HepG2 (cell line): Measurements from ENCODE around the gene VARS1. TPM values are rescaled to one million over a fixed set of nuclear protein-coding genes. Genes with fewer than 3 reads are reported as not detected.
A peak's percentile ranks its signal among the peaks of the same experiment; 100 is the strongest.

Source experiments
- ARNT2 ChIP-seq: sonication (generic); formaldehyde crosslinking; IDR thresholded peaks from 2 replicates; pipeline ENCODE4 v1.8.0; 2022; ENCODE audit warnings: mild to moderate bottlenecking, low read depth, missing genetic modification reagents, moderate library complexity
- CCDC6 ChIP-seq: sonication (generic); formaldehyde crosslinking; IDR thresholded peaks from 2 replicates; pipeline ENCODE4 v1.8.1; 2022; ENCODE audit warnings: mild to moderate bottlenecking, missing genetic modification reagents, moderate library complexity
- FOXC1 ChIP-seq: sonication (generic); formaldehyde crosslinking; IDR thresholded peaks from 2 replicates; pipeline ENCODE4 v1.8.0; 2022; ENCODE audit warnings: mild to moderate bottlenecking, missing genetic modification reagents, borderline replicate concordance
- GATAD2A ChIP-seq: IDR thresholded peaks from 2 replicates; pipeline ENCODE4 v1.6.1; 2016
- GTF2F1 ChIP-seq: fragments of 150-350 bp; IDR thresholded peaks from 2 replicates; pipeline ENCODE4 v1.6.1; 2014; ENCODE audit warnings: low read length
- KDM1A ChIP-seq: IDR thresholded peaks from 2 replicates; pipeline ENCODE4 v1.6.1; 2016; ENCODE audit warnings: missing compliant biosample characterization
- KDM4B ChIP-seq: sonication (generic); formaldehyde crosslinking; IDR thresholded peaks from 2 replicates; pipeline ENCODE4 v1.4.0; 2020; ENCODE audit warnings: missing genetic modification reagents
- PAX8 ChIP-seq: sonication (generic); formaldehyde crosslinking; IDR thresholded peaks from 2 replicates; pipeline ENCODE4 v1.8.0; 2022; ENCODE audit warnings: mild to moderate bottlenecking, missing genetic modification reagents, borderline replicate concordance
- PAXIP1 ChIP-seq: sonication (generic); formaldehyde crosslinking; conservative IDR thresholded peaks from 2 replicates; pipeline ENCODE4 v1.4.0; 2020; ENCODE audit warnings: mild to moderate bottlenecking, missing genetic modification reagents, moderate library complexity
- PRDM10 ChIP-seq: sonication (generic); formaldehyde crosslinking; IDR thresholded peaks from 2 replicates; pipeline ENCODE4 v1.4.0; 2020; ENCODE audit warnings: low read depth, missing genetic modification reagents
- TAF15 ChIP-seq: fragments of 200-400 bp; formaldehyde crosslinking; IDR thresholded peaks from one replicate; pipeline ENCODE4 v1.6.1; 2018; ENCODE audit warnings: mild to moderate bottlenecking, low read depth, low read length; ENCODE audit not compliant: poor library complexity, severe bottlenecking
- ZNF337 ChIP-seq: sonication (generic); formaldehyde crosslinking; IDR thresholded peaks from 2 replicates; pipeline ENCODE4 v1.5.1; 2020; ENCODE audit warnings: missing genetic modification reagents, low read depth, mild to moderate bottlenecking, borderline replicate concordance
- ZNF710 ChIP-seq: sonication (generic); formaldehyde crosslinking; IDR thresholded peaks from 2 replicates; pipeline ENCODE4 v1.5.0; 2020; ENCODE audit warnings: mild to moderate bottlenecking, missing genetic modification reagents, borderline replicate concordance
- ZNF772 ChIP-seq: sonication (generic); formaldehyde crosslinking; IDR thresholded peaks from 2 replicates; pipeline ENCODE4 v1.5.0; 2020; ENCODE audit warnings: mild to moderate bottlenecking, missing genetic modification reagents
- ZNF788 ChIP-seq: sonication (generic); formaldehyde crosslinking; IDR thresholded peaks from 2 replicates; pipeline ENCODE4 v1.5.0; 2020; ENCODE audit warnings: mild to moderate bottlenecking, missing genetic modification reagents, borderline replicate concordance
- polyA plus RNA-seq, 8 experiments: library from polyadenylated mRNA; depleted of rRNA in 3 of 8; stranded (reverse) in 7 of 8; unstranded in 1 of 8; fragments of >200 nt; fragmentation: Illumina TruSeq in 4 of 8; extraction: Trizol in 4 of 8; gene quantifications; 2 replicates each; pipeline versions ENCODE4 v1.2.1 to v1.2.3, GENCODE V29; 2011 to 2016; ENCODE audit warnings: low read depth in 4 of 8, missing spikeins in 1 of 8, mixed read lengths in 1 of 8; ENCODE audit not compliant: insufficient read depth in 1 of 8
- total RNA-seq, 5 experiments: library from RNA; depleted of rRNA; stranded (reverse); fragments of >200 nt; fragmentation: Illumina TruSeq; extraction: Trizol; gene quantifications; 2 replicates each; pipeline ENCODE4 v1.2.3, GENCODE V29; 2016; ENCODE audit warnings: low read depth in 1 of 5
- TF ChIP-seq, protein P1 (sequence below): IDR thresholded peaks from 2 replicates; pipeline ENCODE4 v1.6.1; 2016; ENCODE audit warnings: mild to moderate bottlenecking, missing biosample characterization, missing genetic modification reagents
- TF ChIP-seq, protein P2 (sequence below): IDR thresholded peaks from 2 replicates; pipeline ENCODE4 v1.6.1; 2016; ENCODE audit warnings: missing compliant biosample characterization, missing genetic modification reagents, borderline replicate concordance

VARS1 gene
- total and polyA plus RNA-seq, 2 of the 13 experiments (the other 11 are each of a cell fraction or from before 2014, with no cell fraction given), result 14.7 to 56.1 TPM

DNA sequence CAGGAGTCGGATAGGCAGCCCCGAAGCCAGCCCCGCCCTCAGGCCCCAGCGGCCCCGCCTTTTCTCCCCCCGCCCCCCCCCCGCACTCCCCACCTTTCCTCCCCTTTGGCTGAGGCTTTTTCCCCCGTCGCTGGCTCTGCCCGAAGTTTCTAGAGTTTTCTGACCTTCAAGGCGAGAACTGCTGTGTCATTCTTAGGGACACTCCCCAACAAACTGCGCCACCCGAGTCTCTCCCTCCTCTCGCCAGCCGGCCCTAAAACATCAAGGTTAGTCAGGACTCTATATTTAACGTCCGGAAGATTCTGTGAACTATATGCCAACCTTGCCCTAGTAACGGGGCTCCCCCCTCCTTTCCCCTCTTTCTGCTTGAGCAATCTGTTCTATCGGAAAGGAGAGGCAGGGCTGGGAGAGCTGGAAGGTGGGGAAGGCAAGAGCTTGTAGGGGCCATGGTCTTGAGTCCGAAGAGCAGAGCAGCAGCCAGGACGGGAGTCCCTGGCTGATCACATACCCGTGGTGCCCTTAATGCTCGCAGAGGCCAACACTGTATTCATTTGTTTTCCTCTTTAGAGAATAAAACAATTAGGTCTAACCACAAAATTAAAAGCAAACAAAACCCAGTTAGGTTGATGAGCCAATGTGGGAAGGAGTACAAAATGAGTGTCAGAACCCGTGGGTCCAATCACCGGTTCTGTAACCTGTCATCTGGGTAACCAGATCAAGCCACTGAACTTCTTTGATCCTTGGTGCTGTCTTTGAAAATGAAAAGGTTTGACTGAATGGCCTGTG lies 26.7 kb upstream of the VARS1 start (continued):
- TF ChIP-seq PRDM10 (CRISPR knock-in tag) (no peak), ZNF710 (CRISPR knock-in tag) (peak; percentile 40; the same call in 1 of the 2 replicates), ZNF788 (CRISPR knock-in tag) (peak; percentile 42; the same call in 1 of the 2 replicates), KDM4B (CRISPR knock-in tag) (0 out of 2 replicates have a peak, but pooled peaks have one; percentile 15), PAX8 (CRISPR knock-in tag) (no peak), ARNT2 (CRISPR knock-in tag) (no peak), KDM1A (CRISPR knock-in tag) (no peak), ZNF337 (CRISPR knock-in tag) (no peak), TAF15 (no peak), GATAD2A (CRISPR knock-in tag) (peak; percentile 75), FOXC1 (CRISPR knock-in tag) (peak; percentile 23; the same call in 1 of the 2 replicates), PAXIP1 (CRISPR knock-in tag) (peak; percentile 34; the same call in 1 of the 2 replicates), GTF2F1 (0 out of 2 replicates have a peak, but pooled peaks have one; percentile 40), CCDC6 (CRISPR knock-in tag) (no peak), ZNF772 (CRISPR knock-in tag) (0 out of 2 replicates have a peak, but pooled peaks have one; percentile 53)
- TF ChIP-seq, protein P1, sequence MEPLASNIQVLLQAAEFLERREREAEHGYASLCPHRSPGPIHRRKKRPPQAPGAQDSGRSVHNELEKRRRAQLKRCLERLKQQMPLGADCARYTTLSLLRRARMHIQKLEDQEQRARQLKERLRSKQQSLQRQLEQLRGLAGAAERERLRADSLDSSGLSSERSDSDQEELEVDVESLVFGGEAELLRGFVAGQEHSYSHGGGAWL (CRISPR knock-in tag), result no peak; the same call in 1 of the 2 replicates
- TF ChIP-seq, protein P2, sequence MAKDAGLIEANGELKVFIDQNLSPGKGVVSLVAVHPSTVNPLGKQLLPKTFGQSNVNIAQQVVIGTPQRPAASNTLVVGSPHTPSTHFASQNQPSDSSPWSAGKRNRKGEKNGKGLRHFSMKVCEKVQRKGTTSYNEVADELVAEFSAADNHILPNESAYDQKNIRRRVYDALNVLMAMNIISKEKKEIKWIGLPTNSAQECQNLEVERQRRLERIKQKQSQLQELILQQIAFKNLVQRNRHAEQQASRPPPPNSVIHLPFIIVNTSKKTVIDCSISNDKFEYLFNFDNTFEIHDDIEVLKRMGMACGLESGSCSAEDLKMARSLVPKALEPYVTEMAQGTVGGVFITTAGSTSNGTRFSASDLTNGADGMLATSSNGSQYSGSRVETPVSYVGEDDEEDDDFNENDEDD, result peak; percentile 62; the same call in 1 of the 2 replicates
